Measurements from ENCODE around the gene MYMK.

MYMK gene

DNA sequence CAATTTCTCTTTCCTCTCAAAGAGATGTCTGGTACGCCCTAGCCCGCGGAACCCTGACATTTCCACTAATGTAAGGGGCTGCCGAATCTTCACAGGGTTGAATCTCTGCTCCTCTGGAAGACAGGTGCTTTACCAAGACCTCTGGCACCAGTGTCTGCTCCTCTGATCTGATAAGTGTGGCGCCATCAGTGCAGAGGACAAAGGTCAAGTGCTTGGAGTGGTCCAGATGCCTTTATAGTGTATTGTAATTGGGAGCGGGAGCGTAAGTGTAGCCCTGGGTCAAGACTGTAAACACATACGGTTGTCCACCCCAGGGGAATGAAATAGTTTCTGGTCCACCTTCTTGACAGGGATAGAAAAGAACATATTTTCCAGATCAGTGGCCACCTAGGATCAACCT, 27.5 kb upstream of the MYMK start:
- no peak overlapping the region for H3K27ac Mint-ChIP-seq
- no peak for DNase-seq
- no peak for ATAC-seq (replicated peaks)

DNA sequence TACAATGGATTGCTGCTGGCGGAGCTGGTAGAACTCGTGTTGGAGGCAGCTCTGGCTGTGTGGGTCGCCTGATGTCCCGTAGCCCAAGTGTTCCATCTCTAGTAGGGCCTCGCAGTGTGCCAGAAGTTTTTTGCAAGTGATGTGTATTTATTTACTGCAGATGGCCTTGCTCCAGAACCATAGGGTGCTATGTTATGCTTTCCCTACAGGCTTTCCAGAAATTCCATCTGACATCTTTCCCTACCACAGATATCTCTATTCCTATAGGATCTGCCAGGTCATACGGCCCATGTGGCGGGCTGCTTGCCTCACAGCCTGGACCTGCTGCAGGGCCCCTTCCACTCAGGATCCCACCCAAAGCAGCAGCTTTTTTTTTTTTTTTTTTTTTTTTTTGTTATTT, 26.7 kb upstream of the MYMK start:
- DNase-seq (no peak), ATAC-seq (replicated peaks) (no peak)
- Mint-ChIP-seq H3K36me3 (ENCODE audit: insufficient read depth) (no peaks in the 10 kb centered on the region), H3K27ac (no peak overlapping the region), H3K4me3 (no peak overlapping the region), H3K4me1 (ENCODE audit: low read depth in 2 of 2) (no peaks in the 10 kb centered on the region), H3K27me3 (peaks cover 24 to 65% of the 10 kb centered on the region in 2 donors), H3K9me3 (no peaks in the 10 kb centered on the region)

More for the DNA sequence above, 27.5 kb upstream of the MYMK start:
- Mint-ChIP-seq H3K36me3 (ENCODE audit: insufficient read depth) (no peaks in the 10 kb centered on the region), H3K27me3 (peaks cover 23 to 67% of the 10 kb centered on the region in 2 donors), H3K4me1 (ENCODE audit: low read depth in 2 of 2) (no peaks in the 10 kb centered on the region), H3K4me3 (no peak overlapping the region), H3K9me3 (no peaks in the 10 kb centered on the region)

DNA sequence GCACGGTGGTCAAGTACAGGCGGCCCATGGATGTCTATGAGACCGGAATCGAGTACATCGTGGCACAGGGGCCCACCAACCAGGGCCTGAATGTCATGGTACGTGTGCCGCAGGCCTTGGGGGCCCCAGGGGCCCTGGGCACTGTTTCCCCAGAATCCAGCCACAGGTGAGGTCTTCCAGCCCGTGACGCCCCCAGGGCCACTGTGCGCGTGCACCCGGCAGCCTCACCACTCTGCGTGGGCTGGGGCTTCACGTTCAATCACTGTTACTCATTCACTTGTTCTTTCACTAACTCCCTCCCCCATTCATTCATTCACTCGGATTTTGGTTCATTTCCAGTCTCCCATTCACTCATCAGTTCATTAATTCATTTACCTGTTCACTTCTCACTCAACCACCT, 22.4 kb upstream of the MYMK start:
- no peak overlapping the region for H3K27ac Mint-ChIP-seq
- H3K36me3 Mint-ChIP-seq (ENCODE audit: insufficient read depth) = no peaks in the 10 kb centered on the region
- peaks cover 26 to 46% of the 10 kb centered on the region in 2 donors for H3K27me3 Mint-ChIP-seq
- DNase-seq = no peak
- H3K9me3 Mint-ChIP-seq = no peaks in the 10 kb centered on the region
- ATAC-seq (replicated peaks) = no peak
- H3K4me1 Mint-ChIP-seq (ENCODE audit: low read depth in 2 of 2) = no peaks in the 10 kb centered on the region
- no peak overlapping the region for H3K4me3 Mint-ChIP-seq

DNA sequence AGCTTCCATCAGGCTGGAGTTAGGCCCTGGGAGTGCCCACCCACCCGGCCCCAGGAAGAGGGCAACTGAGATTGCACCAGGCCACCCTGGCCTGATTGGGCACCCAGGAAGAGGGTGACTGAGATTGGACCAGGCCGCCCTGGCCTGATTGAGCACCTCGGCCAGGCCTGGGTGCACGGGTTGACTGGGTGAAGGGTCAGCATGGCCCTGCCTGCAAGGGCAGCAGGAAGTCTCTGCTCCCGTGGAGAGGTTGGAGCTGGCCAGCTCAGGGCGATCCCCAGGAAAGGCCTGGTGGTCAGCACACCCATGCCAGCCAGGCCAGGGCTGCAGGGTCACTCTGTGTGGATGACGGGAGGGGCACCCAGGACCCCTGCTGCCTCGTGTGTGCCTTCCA, 21.5 kb upstream of the MYMK start:
- DNase-seq = no peak
- H3K4me1 Mint-ChIP-seq (ENCODE audit: low read depth in 2 of 2) = no peaks in the 10 kb centered on the region
- ATAC-seq (replicated peaks) = no peak
- H3K4me3 Mint-ChIP-seq = no peak overlapping the region
- no peak overlapping the region for H3K27ac Mint-ChIP-seq
- no peaks in the 10 kb centered on the region for H3K9me3 Mint-ChIP-seq
- no peaks in the 10 kb centered on the region for H3K36me3 Mint-ChIP-seq (ENCODE audit: insufficient read depth)
- H3K27me3 Mint-ChIP-seq = peaks cover 23 to 41% of the 10 kb centered on the region in 2 donors

DNA sequence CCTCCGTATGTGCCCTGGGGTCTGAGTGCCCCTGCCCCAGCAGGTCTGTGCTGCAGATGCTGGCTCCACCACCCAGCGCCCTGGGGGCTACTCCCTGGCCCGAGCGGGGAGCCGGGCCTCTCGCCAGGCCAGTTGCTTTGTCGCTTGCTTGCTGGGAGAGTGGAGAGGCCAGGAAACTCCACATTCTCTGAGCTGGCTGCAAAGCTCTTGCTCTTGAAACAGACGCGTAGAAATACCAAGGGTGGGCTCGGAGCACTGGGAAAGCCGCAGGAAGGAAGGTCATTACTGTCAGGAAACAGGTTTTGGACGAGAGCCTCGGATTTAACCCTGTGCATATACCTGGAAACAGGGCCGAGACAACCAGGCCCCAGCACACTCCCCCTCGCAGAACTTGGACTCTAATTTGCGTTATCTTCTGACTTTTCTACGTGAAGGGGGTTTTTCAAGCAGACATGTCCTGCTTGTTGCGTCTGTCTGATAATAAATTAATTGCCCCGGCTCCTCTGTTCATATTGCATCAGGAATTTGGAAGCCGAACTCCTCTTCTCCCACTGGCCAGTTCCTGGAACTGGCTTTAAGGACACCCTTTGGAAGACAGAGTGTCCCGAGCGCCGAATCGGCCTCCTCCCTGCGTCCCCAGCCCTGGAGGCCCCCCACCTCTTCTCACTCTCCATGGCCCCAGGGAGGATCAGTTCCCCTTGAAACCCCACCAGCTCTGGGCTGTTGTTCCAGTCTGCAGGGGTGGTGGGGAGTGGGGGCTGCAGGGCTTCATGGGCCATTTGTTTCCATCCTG, 20.9 kb upstream of the MYMK start:
- ATAC-seq (replicated peaks) = no peak
- no peaks in the 10 kb centered on the region for H3K36me3 Mint-ChIP-seq (ENCODE audit: insufficient read depth)

DNA sequence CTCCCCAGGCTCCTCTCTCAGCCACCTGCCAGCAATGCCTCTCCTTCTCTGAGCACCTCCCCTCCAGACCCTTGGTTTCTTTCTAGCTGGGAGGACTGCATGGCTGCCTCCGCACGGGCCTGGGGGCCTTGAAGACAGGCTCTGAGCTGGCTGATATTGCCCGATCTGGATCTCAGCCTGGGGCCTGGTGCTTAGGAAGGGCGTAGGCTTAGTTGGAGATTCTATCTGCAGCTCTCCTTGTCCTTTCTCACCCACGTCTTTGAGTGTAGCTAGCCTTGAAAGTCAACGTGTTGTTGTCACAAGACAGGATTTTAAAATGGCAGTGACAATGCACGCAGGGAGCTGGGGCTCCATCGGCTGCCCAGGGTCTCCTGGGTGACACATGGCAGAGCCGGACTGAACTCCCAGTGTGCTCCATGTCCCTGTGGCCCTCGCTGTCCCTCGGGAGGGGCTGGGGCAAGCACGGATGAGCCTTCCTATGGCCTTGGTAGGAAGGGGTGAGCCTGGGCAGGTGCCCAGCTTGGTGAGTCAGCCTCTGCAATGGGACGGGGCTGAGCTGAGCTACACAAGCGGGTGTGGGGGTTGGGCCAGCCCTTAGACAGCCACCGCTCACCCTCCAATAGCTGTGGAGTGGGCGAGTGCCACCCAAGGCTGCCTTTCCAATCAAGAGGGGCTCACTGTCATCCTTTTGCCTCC, 19.2 kb upstream of the MYMK start:
- no peak overlapping the region for H3K27ac Mint-ChIP-seq
- no peaks in the 10 kb centered on the region for H3K36me3 Mint-ChIP-seq (ENCODE audit: insufficient read depth)
- DNase-seq = no peak
- H3K4me1 Mint-ChIP-seq (ENCODE audit: low read depth in 2 of 2) = peaks cover 0 to 4% of the 10 kb centered on the region in 2 donors
- H3K27me3 Mint-ChIP-seq = peaks cover 31 to 43% of the 10 kb centered on the region in 2 donors
- H3K4me3 Mint-ChIP-seq = no peak overlapping the region
- ATAC-seq (replicated peaks) = no peak
- no peaks in the 10 kb centered on the region for H3K9me3 Mint-ChIP-seq

More for the DNA sequence above, 20.9 kb upstream of the MYMK start:
- no peak overlapping the region for H3K27ac Mint-ChIP-seq
- no peaks in the 10 kb centered on the region for H3K4me1 Mint-ChIP-seq (ENCODE audit: low read depth in 2 of 2)
- H3K27me3 Mint-ChIP-seq = peaks cover 18 to 37% of the 10 kb centered on the region in 2 donors
- no peak overlapping the region for H3K4me3 Mint-ChIP-seq
- no peak for DNase-seq
- no peaks in the 10 kb centered on the region for H3K9me3 Mint-ChIP-seq

DNA sequence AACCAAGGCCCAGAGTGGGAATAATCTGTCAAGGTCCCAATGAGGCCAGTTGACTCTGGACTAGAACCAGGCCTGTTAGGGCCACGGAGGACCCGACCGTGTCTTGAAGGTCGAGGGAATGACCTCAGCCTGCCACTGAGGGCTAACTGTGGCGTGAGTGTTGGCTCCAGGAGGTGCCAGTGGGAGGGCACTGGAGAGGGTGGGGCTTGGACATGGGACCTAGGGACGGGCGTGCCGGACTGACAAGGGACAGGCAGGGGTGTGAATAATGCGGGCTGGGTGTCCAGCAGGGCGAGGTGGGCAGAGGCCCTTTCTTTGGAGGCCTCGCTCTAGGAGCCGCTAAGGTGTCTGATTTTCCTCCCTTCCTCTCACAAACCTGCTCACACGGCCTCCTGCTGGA, 17.2 kb upstream of the MYMK start:
- H3K4me3 Mint-ChIP-seq = no peak overlapping the region
- no peak overlapping the region for H3K27ac Mint-ChIP-seq
- H3K36me3 Mint-ChIP-seq (ENCODE audit: insufficient read depth) = no peaks in the 10 kb centered on the region
- H3K9me3 Mint-ChIP-seq = no peaks in the 10 kb centered on the region
- peaks cover 0 to 5% of the 10 kb centered on the region in 2 donors for H3K4me1 Mint-ChIP-seq (ENCODE audit: low read depth in 2 of 2)
- peaks cover 27 to 41% of the 10 kb centered on the region in 2 donors for H3K27me3 Mint-ChIP-seq
- no peak for ATAC-seq (replicated peaks)
- DNase-seq = no peak

DNA sequence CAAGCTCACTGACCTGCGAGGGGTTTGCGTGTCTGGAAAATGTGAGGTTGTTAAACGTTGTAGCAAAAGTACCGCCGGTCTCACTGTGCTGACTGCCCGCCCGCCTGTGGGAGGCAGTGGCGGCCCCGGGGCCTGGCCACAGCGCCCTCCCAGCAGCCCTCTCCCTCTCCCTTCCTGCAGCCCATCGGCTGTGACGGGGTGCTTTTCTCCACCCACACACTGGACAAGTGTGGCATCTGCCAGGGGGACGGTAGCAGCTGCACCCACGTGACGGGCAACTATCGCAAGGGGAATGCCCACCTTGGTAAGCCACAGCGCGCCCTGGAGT, 15.9 kb upstream of the MYMK start:
- Mint-ChIP-seq H3K36me3 (ENCODE audit: insufficient read depth) (no peaks in the 10 kb centered on the region), H3K27me3 (peaks cover 26 to 49% of the 10 kb centered on the region in 2 donors), H3K27ac (no peak overlapping the region), H3K4me1 (ENCODE audit: low read depth in 2 of 2) (peaks cover 0 to 5% of the 10 kb centered on the region in 2 donors), H3K9me3 (no peaks in the 10 kb centered on the region), H3K4me3 (no peak overlapping the region)
- DNase-seq (no peak), ATAC-seq (replicated peaks) (no peak)

DNA sequence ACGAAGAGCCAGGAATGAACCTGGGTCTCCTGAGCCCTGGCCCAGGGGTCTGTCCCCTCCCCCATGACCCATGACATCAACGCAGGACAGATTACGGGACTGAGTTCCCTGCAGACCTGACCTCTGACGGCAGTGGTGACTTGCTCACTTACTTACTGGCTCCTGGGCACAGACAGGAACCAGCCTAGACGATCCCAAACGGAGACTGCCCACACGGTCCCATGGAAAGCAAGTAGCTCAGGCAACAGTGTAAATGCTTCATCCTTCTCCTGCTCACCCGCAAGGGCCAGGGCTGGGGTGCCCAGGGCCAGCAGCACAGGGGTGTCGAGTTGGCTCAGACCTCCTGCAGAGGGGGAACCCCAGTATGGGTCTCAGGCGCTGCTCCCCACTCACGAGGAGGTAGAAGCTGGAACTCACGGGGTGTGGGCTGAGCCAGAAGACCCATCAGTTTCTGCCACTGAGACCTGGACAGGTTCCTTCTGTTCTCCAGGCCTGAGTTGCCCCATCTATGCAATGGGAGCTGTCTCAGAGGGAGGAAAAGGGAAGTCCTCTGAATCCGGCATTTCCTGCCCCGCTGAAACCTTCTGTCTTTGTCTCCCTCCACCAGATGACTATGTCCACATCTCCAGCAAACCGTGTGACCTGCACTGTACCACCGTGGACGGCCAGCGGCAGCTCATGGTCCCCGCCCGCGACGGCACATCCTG, 15.4 kb upstream of the MYMK start:
- Mint-ChIP-seq H3K27me3 (peaks cover 31 to 54% of the 10 kb centered on the region in 2 donors), H3K27ac (no peak overlapping the region), H3K9me3 (no peaks in the 10 kb centered on the region), H3K4me3 (no peak overlapping the region), H3K4me1 (ENCODE audit: low read depth in 2 of 2) (peaks cover 0 to 5% of the 10 kb centered on the region in 2 donors), H3K36me3 (ENCODE audit: insufficient read depth) (no peaks in the 10 kb centered on the region)
- DNase-seq (no peak), ATAC-seq (replicated peaks) (no peak)

DNA sequence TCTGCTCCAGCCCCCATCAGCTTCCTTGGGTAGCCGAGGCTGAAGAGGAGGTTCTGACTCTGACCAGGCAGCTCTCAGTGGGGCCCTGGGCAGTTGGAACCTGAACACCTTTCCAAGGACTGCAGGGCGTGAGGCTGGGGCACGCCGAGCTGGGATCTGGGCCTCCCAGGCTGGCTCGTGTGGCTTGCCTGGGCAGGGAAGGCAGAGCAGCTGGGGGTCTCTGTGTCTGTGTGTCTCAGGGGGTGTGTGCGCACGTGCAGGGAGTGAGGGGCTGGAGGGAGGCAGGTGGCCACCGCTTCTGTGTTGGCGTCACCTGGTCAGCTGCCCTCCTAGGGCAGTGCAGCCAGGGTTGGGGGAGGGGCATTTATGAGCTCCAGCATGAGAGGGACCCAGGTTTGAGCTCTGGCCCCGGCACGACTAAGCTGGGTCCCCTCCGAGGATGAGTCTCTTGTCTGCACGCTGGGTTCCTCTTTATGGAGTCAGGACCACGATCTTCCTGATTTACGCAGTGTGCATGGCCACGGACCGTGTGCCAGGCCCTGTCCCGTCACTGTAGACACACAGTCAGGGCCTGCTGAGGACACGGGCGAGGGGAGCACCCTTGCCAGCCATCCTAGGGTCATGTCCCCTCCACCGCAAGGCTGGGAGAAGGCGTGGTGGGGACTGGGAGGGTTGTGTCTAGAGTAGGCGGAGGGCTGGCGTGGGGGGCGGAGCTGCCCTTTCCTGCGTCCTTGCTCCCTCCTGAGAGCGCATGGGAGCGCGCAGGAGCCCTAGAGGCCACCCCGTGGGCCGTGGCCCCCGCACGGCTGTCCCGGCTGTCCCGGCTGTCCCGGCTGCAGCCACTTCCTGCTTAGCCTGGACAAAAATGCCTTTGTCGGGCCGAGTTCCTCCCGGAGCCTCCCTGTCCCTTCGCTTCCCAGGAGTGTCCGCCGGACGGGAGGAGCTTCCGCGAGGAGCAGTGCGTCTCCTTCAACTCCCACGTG, 14.4 kb upstream of the MYMK start:
- ATAC-seq (replicated peaks) (no peak), DNase-seq (no peak)
- Mint-ChIP-seq H3K27me3 (peaks cover 29 to 55% of the 10 kb centered on the region in 2 donors), H3K27ac (no peak overlapping the region), H3K4me3 (no peak overlapping the region), H3K9me3 (no peaks in the 10 kb centered on the region), H3K36me3 (ENCODE audit: insufficient read depth) (no peaks in the 10 kb centered on the region), H3K4me1 (ENCODE audit: low read depth in 2 of 2) (peaks cover 0 to 5% of the 10 kb centered on the region in 2 donors)

DNA sequence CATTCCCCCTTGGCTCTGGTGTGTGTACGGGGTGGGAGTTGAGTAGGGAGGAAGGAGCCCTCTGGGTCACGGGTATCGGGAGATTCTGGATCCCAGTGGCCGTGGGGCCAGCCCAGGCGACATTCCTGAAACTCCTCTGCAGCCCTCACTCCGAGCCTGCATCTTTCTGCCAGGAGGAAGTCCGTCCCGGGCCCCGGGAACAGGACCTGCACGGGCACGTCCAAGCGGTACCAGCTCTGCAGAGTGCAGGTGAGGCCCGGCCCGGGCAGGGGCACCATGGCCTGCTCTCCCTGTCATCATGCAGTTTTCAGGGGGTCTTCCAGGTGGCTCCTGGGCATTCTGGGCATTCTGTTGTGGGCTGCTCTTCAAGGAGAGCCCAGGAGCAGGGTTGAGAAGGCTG, 13.4 kb upstream of the MYMK start:
- Mint-ChIP-seq H3K4me1 (ENCODE audit: low read depth in 2 of 2) (peaks cover 0 to 5% of the 10 kb centered on the region in 2 donors), H3K9me3 (no peaks in the 10 kb centered on the region), H3K27ac (no peak overlapping the region), H3K36me3 (ENCODE audit: insufficient read depth) (no peaks in the 10 kb centered on the region), H3K4me3 (no peak overlapping the region), H3K27me3 (peaks cover 35 to 61% of the 10 kb centered on the region in 2 donors)
- ATAC-seq (replicated peaks) (no peak), DNase-seq (no peak)

DNA sequence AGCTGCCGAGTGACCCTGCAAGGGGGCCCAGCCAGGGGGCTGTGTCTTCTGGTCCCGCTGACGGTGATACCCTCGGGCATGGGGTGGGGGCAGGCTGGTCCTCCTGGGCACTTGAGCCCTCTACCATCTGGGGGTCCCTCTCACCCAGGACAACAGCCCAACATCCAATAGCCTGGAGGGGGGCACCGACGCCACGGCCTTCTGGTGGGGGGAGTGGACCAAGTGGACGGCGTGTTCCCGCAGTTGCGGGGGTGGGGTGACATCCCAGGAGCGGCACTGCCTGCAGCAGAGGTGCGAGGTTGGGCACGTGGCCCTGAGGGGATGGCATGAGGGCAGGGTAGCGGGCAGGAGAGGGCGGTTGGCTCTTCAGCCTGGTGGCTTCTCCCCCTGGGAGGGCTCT, 12.5 kb upstream of the MYMK start:
- H3K27me3 Mint-ChIP-seq = peaks cover 44 to 71% of the 10 kb centered on the region in 2 donors
- ATAC-seq (replicated peaks) = no peak
- H3K36me3 Mint-ChIP-seq (ENCODE audit: insufficient read depth) = no peaks in the 10 kb centered on the region
- no peak overlapping the region for H3K27ac Mint-ChIP-seq
- no peak for DNase-seq
- no peaks in the 10 kb centered on the region for H3K9me3 Mint-ChIP-seq
- H3K4me3 Mint-ChIP-seq = no peak overlapping the region
- peaks cover 0 to 5% of the 10 kb centered on the region in 2 donors for H3K4me1 Mint-ChIP-seq (ENCODE audit: low read depth in 2 of 2)

DNA sequence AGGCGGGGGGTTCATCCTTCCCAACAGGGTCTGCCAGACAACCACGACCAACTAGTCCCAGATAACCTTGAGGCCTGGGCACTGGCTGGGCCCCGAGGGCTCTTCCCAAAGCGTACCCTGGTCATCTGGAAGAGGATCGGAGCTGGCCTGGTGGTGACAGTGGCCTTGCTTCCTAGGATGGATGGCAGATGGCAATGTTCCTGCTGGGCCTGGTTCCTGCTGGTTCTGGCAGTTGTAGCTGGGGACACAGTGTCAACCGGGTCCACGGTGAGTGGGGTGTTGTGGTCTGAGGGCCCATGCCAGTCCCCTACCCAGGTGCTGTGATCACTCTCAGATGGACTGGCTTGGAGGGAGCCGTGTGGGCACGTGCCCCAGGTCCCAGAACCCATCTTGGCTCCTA, 11.8 kb upstream of the MYMK start:
- H3K4me1 Mint-ChIP-seq (ENCODE audit: low read depth in 2 of 2) = peaks cover 0 to 5% of the 10 kb centered on the region in 2 donors
- no peak overlapping the region for H3K27ac Mint-ChIP-seq
- no peak for DNase-seq
- no peaks in the 10 kb centered on the region for H3K36me3 Mint-ChIP-seq (ENCODE audit: insufficient read depth)
- H3K4me3 Mint-ChIP-seq = no peak overlapping the region
- H3K27me3 Mint-ChIP-seq = peaks cover 47 to 78% of the 10 kb centered on the region in 2 donors
- no peaks in the 10 kb centered on the region for H3K9me3 Mint-ChIP-seq
- no peak for ATAC-seq (replicated peaks)

All from effector memory CD8-positive, alpha-beta T cell (primary cell).